GM10266 (cell line): ENCODE results near the gene KIF4B.

ENCODE experiments used
- DNase-seq: peaks from one replicate; pipeline ENCODE4 v3.0.0; 2012; ENCODE audit errors: extremely low spot score
- TF ChIP-seq, protein P1 (sequence below): IDR thresholded peaks from 2 replicates; pipeline ENCODE4 v1.5.1; 2012; ENCODE audit warnings: mild to moderate bottlenecking, low read depth; ENCODE audit not compliant: control insufficient read depth, insufficient read depth; ENCODE audit errors: missing control alignments

The KIF4B gene, protein sequence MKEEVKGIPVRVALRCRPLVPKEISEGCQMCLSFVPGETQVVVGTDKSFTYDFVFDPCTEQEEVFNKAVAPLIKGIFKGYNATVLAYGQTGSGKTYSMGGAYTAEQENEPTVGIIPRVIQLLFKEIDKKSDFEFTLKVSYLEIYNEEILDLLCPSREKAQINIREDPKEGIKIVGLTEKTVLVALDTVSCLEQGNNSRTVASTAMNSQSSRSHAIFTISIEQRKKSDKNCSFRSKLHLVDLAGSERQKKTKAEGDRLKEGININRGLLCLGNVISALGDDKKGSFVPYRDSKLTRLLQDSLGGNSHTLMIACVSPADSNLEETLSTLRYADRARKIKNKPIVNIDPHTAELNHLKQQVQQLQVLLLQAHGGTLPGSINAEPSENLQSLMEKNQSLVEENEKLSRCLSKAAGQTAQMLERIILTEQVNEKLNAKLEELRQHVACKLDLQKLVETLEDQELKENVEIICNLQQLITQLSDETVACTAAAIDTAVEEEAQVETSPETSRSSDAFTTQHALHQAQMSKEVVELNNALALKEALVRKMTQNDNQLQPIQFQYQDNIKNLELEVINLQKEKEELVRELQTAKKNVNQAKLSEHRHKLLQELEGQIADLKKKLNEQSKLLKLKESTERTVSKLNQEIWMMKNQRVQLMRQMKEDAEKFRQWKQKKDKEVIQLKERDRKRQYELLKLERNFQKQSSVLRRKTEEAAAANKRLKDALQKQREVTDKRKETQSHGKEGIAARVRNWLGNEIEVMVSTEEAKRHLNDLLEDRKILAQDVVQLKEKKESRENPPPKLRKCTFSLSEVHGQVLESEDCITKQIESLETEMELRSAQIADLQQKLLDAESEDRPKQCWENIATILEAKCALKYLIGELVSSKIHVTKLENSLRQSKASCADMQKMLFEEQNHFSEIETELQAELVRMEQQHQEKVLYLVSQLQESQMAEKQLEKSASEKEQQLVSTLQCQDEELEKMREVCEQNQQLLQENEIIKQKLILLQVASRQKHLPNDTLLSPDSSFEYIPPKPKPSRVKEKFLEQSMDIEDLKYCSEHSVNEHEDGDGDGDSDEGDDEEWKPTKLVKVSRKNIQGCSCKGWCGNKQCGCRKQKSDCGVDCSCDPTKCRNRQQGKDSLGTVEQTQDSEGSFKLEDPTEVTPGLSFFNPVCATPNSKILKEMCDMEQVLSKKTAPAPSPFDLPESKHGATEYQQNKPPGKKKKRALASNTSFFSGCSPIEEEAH

GRCh38 chr5:155013526-155013925 lies at the start of gene KIF4B:
KIF4B (plus strand) TSS chr5:155013755; CDS start chr5:155013860, 105 bp downstream.
- TF ChIP-seq, protein P1, sequence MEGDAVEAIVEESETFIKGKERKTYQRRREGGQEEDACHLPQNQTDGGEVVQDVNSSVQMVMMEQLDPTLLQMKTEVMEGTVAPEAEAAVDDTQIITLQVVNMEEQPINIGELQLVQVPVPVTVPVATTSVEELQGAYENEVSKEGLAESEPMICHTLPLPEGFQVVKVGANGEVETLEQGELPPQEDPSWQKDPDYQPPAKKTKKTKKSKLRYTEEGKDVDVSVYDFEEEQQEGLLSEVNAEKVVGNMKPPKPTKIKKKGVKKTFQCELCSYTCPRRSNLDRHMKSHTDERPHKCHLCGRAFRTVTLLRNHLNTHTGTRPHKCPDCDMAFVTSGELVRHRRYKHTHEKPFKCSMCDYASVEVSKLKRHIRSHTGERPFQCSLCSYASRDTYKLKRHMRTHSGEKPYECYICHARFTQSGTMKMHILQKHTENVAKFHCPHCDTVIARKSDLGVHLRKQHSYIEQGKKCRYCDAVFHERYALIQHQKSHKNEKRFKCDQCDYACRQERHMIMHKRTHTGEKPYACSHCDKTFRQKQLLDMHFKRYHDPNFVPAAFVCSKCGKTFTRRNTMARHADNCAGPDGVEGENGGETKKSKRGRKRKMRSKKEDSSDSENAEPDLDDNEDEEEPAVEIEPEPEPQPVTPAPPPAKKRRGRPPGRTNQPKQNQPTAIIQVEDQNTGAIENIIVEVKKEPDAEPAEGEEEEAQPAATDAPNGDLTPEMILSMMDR = no peak
- no peak for DNase-seq

- DNase-seq = no peak
- TF ChIP-seq, protein P1 = no peak
These were observed 47.3 kb upstream of the KIF4B start for GRCh38 chr5:154966081-154966841.

DNA sequence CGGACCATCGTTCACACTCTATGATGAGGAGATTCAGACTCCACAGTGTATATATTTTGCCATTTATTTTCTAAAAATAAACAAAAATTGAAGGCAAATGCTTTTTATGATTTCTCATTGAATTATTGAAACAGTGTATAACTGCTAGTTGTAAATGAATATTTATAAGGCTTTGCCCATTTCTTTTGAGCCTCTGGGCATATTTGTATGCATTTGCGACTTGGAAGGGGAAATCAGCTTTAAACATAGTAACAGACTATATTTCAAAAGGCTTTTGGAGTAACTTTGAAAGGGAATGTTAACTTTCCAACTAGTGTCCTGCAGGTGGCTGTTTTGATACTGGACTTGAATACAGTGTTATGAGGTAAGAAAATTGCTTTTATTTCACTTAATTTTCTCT lies 46.7 kb upstream of the KIF4B start:
- DNase-seq = no peak

DNA sequence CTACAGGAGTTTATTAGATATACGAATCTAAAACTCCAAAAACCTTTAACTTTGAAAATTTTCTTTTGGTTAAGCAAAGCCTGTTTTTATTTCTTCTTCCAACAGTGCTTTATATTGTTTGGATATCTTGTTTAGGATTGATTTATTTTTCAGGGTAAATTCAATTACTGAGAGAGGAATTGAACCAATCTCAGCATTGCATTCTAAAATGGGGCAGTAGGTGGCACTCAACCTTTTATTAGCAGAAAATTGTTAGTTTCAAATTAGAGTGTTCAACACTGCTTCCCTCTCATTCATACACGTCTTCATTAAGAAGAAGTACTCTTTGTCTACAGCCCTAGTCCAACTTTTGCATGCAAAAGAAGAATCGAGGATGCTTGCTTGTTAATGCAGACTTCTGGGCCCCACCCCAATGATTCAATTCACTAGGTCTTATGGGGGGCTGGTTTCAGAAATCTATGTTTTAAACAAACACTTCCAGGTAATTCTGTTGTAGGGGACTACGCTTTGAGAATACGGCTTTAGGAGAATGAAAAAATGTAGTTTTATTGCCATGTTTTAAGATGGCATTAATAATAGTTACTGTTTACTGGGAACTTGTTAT lies 46.0 kb upstream of the KIF4B start:
- DNase-seq = peak; percentile 6
- TF ChIP-seq, protein P1 = peak; percentile 40

More for the DNA sequence above, 46.7 kb upstream of the KIF4B start:
- TF ChIP-seq, protein P1 = no peak

DNA sequence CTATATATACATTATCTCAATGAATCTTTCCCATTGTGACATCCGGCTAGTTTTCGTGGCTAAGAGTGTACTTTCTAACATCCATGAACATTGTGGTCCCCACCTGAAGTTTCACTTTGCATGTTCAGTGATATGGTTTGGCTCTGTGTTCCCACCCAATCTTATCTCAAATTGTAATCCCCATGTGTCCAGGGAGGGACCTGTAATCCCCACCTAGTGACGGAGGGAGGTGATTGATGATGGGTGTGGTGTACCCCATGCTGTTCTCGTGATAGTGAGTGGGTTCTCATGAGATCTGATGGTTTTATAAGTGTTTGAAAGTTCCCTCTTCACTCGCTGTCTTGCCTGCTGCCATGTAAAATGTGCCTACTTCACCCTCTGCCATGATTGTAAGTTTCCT lies 44.6 kb upstream of the KIF4B start:
- DNase-seq = no peak
- TF ChIP-seq, protein P1 = no peak

DNA sequence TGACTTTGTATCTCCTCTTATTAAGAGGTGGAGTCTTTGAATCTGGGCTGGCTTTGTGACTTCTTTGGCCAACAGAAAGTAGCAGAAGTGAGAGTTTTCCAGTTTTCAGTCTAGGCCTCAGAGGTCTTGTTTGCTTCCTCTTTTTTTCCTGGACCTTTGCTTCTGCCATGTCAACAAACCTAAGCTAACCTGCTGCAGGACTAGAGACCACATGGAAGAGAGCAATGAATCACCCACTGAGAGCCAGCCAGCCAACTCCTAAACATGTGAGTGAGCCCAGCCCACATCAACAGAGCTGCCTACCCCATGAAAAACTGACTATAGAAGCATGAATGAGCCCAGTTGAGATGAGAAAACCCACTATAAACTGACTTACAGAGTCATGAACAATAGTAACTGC lies 42.8 kb upstream of the KIF4B start:
- DNase-seq = no peak

More for the DNA sequence above, 42.8 kb upstream of the KIF4B start:
- TF ChIP-seq, protein P1 = no peak
